ES-I3 (cell line): Measurements from ENCODE around the gene ARPC4.

Experiments used
- H3K36me3 ChIP-seq: 2 replicates; pipeline ENCODE4 v1.6.1; 2013; ENCODE audit warnings: mild to moderate bottlenecking, low read length, control low read depth, moderate library complexity; ENCODE audit not compliant: insufficient read depth
- H3K4me1 ChIP-seq: 2 replicates; pipeline ENCODE4 v1.6.1; 2013; ENCODE audit warnings: mild to moderate bottlenecking, control low read depth, low read length; ENCODE audit not compliant: insufficient read depth
- H3K9ac ChIP-seq: 2 replicates; pipeline ENCODE4 v1.6.1; 2013; ENCODE audit warnings: low read depth, mild to moderate bottlenecking, low read length, moderate library complexity
- H3K9me3 ChIP-seq: 2 replicates; pipeline ENCODE4 v1.6.1; 2013; ENCODE audit warnings: mild to moderate bottlenecking, low read length, moderate library complexity; ENCODE audit not compliant: control insufficient read depth, insufficient read depth

Gene ARPC4

GRCh38 chr3:9855594-9855993, 62.7 kb downstream of the ARPC4 start:
- Histone ChIP-seq H3K4me1 (peaks cover 7% of the 10 kb centered on the region; the same call in 1 of the 2 replicates), H3K9ac (no peak overlapping the region), H3K9me3 (no peaks in the 10 kb centered on the region), H3K36me3 (no peaks in the 10 kb centered on the region)
